ENCODE data around the gene DAGLA.

The DAGLA gene

GRCh38 chr11:61693922-61694601, 13.9 kb downstream of the DAGLA start:
- no peak for DNase-seq

DNA sequence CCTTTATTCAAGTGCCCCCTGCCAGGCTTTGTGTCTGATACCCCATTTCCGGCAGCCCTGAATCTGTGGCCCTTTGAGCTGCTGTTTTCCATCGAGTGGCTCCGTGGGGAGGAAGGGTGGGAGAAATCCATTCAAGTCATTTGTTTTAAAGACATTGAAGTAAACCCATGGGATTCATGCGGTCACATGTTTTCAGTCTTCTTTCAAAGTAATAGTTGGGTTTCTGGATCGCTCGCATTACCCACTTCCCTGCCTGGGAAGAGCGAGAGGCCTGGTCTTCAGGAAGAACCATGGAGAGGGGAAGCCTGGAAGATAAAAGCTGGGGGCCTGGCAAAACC, 14.4 kb downstream of the DAGLA start:
- no peak for DNase-seq

DNA sequence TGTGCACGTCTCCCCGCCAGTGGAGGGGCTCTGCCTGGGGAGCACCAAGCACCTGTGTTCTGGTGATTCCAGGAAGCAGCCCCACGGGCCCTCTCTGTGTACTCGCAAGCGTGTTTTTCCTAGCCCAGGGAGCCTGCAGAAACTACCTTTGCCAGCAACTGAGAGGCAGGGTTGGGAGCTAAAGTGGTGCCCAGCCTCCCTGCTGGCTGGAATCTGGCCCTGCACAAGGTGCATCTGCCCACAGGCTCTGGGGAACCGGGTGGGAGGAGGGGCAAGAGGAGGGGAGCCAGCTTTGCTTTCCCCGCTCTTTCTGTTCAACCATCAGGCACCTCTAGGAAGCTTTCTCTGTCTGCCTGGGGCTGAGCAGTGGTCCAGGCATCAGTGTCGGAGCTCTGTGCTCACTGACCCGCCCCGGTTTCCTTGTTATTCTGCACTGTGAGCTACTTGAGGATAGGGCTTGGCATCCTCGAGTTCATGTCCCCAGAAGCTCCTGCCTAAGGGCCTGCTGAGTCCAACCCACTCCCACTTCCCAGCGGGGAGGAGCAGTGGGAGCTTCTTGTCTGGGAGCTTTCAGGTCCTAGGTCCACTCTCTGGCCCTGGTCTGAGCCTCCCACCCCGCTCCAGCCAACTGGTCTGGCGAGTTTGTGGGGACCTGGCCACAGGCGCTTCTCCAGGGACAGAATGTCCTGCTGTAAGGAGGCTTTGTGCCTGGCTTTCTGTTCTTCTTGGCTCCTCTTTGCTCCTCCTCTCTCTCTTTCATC, 14.9 kb downstream of the DAGLA start:
- DNase-seq, result no peak

DNA sequence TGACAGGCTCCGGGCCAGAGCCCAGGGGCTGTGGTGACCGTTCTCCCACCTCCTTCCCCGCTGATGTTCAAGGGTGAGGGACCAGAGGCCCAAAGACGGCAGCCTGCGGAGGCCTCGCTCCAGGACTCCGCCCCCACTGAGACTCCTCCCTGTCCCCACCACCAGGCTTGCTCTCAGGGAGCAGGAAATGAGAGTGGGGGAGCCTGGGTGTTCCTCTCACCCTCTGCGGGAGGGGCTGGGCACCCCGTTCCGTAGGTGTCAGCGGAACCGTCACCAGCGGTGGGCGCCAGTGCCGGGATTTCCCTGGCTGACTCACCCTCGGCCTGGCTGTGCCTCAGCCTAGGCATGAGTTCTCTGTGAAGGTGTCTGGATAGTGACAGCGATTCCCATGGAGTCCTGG, 15.7 kb downstream of the DAGLA start:
- DNase-seq, result peak; percentile 95

DNA sequence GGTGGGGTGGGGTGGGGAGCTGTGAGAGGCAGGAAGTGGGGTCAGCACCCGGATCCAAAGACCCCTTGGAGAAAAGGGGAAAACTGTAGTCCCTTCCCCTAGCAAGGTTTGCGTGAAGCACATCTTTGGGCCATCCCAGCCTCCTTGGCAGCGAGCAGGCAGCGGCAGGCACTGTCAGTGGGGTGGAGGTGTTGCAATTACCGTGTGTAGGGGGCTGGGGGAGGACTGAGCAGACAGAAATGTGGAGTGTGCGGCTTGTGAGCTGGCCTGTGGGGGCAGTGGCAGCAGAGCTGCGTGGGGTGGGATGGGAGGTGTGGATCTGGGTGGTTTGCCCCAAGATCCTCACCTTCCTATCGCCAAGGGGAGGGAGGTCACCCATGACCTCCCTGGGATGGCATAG, 16.4 kb downstream of the DAGLA start:
- DNase-seq, result no peak

DNA sequence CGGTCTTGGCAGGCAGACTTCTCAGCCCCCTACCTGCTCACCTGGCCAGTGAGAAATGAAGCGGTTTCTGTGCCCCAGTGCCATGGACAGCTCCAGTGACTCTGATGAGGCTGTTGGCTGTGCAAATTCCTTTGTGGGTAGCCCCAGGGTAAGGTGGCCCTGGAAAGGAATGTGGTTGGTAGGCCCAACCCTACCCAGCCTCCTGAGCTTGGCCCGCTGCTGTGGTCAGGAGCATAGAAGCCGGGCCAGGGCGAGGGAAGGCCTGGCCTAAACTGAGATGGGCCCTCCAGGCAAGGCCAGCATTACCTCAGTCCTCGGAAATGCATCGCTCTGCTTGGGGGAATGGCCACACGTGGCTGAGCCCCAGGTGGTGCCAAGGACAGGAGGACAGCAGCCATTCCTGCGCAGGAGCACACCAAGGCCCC, 16.9 kb downstream of the DAGLA start:
- DNase-seq, result no peak

- DNase-seq, result no peak
Measured at GRCh38 chr11:61697764-61698163, 17.6 kb downstream of the DAGLA start.

GRCh38 chr11:61698173-61698948, 18.2 kb downstream of the DAGLA start:
- DNase-seq, result peak; percentile 48

DNA sequence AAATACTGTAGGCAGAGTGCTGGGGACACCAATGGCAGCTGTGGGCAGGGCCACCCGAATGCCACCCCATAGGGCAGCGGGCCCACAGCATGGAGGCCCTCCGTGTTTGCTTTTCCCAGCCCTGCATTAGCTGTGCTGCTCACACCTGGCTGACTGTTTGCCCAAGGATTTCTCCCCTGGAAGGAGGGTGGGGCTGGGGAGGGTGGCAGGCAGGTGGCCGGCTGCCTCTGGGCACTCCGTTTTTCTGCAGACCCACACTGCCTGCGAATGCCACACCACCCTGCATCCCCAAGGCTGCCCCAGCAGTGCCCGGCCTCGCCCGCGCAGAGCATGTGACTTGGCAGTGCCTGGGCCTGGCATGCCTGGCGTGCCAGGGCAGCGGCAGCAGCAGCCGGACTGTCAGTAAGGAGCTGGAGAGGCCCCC, 19.6 kb downstream of the DAGLA start:
- DNase-seq, result no peak

DNA sequence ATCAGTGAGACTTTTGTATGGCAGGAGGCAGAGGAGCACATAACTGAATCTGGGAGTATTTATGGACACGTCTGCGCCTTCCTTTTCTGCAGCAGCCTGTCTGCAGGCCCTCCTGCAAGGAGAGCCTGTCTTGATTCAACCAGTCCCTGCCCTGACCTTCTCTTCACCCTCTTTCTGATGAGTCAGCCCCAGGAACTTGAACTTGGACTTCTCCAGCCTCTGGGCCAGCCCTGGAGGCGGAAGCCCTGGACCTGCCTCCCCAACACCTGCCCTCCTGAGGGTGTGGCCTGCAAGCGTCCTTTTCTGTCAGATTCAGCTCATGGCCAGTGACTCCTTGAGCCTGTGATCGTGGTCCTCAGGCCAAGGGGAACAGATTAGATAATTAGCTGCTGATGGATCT, 20.0 kb downstream of the DAGLA start:
- DNase-seq, result no peak

DNA sequence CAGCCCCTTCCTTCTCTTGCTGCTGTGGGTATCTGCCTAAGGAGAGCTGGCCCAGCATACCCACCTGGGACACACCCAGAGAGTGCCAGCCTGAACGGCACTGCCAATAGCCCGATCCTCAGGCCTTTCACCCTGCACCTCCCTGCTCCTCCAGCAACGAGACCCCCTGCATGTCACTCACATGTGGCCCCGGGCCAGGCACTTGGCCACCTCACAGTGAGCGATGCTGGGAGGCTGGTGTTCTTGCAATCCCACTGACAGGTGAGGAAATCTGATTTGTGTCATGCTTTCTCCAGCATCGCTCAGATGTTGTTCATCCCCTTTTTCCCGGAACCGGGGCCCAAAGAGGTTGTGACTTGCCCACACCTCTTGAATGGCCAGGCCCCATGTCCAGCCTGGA, 20.5 kb downstream of the DAGLA start:
- no peak for DNase-seq

DNA sequence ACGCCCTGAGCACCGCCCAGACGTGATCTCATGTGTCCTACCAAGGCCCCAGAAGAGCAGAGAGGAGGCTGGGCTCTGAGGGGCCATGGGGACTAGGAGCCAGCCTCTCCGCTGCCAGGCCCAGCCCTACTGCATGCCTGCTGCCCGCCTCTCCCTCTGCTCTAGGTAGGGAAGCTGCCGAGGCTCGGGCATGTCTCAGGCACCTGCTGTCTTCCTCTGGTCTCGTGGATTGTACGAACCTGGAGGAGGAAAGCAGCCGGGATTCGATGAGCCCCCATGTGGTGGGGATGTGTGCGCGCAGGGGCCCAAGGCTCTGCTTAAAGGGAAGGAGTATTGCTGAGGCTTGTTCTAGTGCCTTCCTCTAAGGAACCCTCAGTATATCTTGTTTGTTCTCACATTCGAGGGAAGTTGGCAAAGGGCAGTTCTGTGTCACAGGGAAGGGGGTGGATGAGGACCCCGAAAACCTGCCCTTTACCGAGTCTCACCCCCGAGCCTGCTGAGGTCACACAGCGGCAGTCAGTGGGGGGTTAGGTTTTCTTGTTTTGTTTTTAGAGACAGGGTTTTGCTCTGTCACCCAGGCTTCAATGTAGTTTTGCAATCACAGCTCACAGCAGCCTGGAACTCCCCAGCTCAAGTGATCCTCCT, 21.2 kb downstream of the DAGLA start:
- DNase-seq, result peak; percentile 30

DNA sequence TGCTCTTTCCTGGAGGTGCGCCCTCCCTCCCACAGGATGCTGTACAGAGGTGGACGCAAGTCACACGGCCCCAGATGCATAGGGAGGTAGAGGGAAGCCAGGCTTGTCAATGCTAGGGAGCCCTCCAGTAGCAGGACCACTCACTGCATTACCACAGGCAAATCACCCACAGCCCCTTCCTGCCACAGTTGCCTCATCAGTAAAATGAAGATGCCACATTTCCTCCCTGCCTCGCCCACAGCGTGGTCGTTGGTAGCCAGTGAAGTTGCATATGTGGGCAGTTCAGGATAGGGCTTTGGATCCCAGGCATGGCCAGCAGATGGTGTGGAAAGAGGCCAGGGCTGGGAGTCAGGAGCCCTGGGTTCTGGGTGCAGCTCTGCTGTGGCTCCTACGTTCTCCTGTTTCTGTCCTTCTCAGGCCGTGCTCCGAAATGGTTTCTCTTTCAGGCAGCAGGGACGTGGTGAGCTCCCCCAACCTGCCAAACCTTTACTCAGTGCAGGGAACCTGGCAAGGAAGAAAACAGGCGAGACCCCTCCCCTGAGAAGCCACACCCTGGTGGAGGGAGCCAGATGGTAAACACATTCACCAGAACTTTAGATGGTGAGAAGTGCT, 22.6 kb downstream of the DAGLA start:
- DNase-seq, result no peak

DNA sequence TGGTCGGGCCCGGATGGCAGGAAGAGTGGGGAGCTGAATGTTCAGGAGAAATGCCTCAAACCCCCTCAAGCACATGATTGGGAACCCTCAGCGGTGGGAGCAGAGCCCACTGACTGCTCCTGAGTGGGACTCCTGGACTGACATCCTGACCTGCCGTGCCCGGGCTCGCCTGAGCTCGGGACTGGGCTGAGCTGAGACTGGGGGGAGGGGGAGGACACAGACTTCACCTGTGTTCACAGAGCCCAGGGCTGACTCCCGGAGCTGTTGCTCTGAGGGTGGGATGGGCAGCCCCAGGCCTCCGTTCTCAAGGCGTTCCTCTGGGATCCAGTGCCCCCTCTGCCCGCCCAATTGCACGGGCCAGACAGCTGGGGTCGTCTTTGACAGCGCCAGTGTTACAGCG, 24.6 kb downstream of the DAGLA start:
- no peak for DNase-seq

DNA sequence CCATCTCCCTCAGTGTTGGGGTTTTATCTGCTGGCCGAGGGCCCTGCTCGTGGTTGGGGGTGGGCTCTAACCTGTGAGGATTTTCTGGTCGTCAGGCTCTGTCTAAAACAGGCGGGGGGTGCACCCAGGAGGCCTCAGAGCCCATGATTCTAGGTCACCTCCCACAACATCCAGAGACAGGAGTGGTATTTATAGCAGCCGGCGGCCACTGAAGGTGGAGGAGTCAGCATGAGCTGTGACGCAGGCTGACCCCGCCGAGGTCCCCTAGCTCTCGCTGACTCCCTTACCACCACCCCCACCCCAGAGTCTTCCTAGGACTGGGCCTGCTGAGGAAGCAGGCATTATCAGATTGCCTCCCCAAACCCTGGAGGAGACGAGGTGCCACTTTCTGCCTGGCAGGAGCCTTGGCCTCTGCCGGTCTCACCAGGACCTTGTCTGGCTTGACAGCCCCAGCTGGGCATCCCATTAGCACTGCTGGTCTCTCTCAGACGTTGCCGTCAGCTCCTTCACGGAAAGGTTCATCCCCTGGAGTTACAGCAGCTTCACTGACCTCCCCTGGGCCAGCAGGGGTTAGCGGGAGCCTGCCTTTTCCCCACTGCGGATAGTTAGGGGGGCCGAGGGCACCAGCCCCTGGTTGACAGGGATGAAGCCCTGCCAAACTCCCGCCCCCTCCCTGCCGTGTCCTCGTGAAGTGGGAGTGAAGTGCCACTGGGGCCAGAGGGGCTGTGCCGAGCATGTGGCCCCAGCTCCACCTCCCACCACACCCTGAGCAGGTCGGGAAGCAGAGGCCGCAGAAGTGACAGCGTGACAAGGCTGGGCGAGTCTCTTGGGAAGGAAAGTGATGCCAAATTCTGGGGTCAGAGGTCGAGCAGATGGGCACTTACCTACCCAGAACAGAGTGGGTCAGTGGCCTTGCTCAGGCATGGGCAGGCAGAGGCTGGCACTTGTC, 26.5 kb downstream of the DAGLA start:
- no peak for DNase-seq

DNA sequence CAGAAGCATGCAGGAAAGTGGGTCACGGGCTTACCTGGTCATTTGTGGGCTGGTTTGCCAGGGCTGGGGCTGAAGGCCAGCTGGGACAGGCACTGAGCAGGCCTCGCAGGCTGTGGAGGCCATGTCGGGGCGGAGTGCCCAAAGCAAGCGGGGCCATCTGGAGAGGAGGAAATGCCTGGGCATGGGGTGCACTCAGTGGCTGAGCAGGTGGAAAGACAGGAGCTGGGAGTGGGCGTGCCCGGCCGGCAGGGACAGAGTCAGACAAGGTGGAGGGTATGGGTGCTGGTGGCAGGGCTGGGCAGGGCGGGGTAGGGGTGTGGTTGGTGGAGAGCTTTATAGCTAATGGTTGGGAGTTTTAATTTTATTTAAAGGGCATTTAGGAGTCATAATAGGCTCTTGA, 27.4 kb downstream of the DAGLA start:
- no peak for DNase-seq

DNA sequence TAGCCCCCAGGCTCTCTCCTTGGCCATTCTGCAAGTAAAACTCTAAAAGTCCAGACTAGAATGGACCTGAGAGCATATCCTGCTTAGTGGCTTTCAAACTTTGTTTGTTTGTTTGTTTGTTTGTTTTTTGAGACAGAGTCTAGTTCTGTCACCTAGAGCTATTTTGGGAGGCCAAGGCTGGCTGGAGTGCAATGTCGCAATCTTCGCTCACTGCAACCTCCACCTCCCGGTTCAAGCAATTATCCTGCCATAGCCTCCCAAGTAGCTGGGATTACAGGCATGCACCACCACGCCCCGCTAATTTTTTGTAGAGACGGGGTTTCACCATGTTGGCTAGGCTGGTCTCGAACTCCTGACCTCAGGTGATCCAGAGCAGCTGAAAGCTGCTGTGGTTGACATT, 28.9 kb downstream of the DAGLA start:
- no peak for DNase-seq

- DNase-seq, result no peak
Measured at GRCh38 chr11:61709572-61709971, 29.4 kb downstream of the DAGLA start.

GRCh38 chr11:61710019-61710418, 29.8 kb downstream of the DAGLA start:
- DNase-seq, result no peak

GRCh38 chr11:61711037-61711436, 30.8 kb downstream of the DAGLA start:
- no peak for DNase-seq

DNA sequence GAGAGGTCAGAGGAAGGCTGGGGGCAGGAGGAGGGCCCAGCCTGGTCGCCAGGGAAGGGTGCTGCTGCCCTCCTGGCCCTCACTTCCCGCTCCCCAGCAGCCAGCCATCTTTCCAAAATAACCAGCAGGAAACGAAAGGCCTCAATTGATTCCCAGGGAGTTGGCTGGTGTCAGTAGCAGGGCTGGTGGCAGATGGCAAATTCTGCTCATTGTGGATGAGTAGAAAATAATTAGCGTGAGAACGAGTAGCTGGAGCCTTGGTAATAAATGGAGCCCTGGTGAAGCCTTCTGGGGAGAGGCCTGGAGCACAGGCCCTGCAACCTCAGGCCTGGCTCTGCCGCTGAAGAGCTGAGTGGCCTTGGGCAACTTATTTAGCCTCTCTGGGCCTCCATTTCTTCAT, 31.3 kb downstream of the DAGLA start:
- DNase-seq, result no peak

- DNase-seq, result no peak
Measured at GRCh38 chr11:61712314-61712713, 32.1 kb downstream of the DAGLA start.

Data from CD4-positive, alpha-beta T cell treated with Interleukin-6 for 4 hours (primary cell).